NCI-H128 (cell line): ENCODE measurements around the gene MCU.
A peak's percentile ranks its signal among the peaks of the same experiment; 100 is the strongest.
"Not testable (repeated sequence)": the region's sequence is repeated elsewhere in the genome, so short reads cannot be mapped to it uniquely, and the experiment has no call there.

ENCODE experiments used
- DNase-seq: peaks from one replicate; lab custom pipeline; 2025; ENCODE audit not compliant: unreplicated experiment; lab: John Stamatoyannopoulos, UW

Gene MCU, protein sequence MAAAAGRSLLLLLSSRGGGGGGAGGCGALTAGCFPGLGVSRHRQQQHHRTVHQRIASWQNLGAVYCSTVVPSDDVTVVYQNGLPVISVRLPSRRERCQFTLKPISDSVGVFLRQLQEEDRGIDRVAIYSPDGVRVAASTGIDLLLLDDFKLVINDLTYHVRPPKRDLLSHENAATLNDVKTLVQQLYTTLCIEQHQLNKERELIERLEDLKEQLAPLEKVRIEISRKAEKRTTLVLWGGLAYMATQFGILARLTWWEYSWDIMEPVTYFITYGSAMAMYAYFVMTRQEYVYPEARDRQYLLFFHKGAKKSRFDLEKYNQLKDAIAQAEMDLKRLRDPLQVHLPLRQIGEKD

DNA sequence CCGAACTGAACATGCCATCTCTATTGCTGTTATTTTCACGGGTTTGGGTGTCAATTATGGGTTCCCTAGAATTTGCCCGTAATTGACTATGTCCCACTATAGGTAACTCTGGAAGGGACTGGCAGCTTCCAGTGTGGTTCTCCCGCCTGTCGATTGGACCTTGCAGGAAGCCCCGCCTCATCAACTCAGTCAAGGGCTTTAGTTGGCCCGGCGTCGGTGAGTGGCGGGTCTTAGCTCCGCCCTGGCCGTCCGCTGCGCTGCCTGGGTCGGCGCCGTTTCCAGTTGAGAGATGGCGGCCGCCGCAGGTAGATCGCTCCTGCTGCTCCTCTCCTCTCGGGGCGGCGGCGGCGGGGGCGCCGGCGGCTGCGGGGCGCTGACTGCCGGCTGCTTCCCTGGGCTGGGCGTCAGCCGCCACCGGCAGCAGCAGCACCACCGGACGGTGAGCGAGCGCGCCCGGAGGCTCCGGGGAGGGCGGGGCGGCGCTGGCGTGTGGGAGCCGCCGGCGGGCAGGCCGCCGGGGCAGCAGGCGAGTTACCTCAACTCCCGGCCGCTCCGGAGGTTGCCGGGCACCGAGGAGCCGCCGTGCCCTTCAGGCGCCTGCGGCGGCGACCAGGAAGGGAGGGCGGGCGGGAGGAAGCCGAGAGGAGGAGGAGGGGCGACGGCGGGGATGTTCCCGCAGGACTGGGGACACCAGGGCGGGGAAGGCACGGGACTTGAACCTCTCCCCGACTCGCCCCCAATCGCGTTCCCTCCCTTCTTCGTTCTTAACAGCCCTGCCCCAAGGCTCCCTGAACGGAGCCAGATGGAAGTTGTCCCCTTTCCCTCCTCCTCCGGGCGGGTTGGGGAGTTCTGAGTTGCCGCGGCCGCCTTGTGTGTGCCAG is at the start of gene MCU:
Gene MCU, plus strand, starts transcription at position 281 of the 881 bp plus-strand sequence. Its CDS starts 9 bp downstream, at position 290.
- peak; percentile 69 for DNase-seq

DNA sequence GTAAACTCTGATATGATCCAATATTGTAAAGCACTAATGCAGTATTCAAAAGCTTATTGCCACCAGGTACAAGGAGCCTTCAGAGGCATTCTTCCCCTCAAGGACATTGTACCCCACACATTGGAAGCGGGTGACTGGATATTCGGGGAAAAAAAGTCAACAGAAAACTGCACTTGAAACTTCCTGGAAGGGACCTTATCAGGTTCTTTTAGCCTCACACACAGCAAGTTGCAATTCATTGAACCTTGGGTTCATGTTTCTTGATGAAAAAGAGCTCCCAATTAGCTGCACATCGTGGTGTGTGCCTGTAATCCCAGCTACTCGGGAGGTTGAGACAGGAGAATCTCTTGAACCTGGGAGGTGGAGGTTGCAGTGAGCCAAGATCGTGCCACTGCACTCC is 49.6 kb upstream of the MCU start:
- no peak for DNase-seq

DNA sequence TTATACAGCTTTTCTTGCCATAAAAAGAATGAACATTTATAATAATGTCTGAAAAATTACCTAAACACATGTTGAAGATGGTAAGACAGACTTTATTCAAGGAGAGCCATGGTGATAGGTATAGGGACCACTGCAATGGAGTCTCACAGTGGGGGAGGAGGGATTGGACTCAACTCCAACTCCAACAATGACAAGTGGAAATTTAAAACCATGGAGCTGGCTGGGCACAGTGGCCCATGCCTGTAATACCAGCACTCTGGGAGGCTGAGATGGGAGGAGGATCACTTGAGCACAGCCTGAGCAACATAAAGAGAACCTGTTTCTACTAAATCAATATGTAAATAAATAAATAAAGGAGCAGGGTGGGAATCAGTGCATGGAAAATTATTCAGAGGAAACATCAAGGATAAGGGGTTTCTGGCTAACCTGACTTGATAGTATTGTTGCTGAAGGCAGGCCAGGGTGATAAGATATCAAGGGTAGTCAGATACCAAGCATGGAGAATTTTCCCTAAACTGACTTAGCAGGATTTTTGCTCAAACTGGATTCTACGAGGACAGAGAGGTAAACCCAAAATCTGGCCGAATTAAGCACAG is 46.6 kb upstream of the MCU start:
- no peak for DNase-seq

DNA sequence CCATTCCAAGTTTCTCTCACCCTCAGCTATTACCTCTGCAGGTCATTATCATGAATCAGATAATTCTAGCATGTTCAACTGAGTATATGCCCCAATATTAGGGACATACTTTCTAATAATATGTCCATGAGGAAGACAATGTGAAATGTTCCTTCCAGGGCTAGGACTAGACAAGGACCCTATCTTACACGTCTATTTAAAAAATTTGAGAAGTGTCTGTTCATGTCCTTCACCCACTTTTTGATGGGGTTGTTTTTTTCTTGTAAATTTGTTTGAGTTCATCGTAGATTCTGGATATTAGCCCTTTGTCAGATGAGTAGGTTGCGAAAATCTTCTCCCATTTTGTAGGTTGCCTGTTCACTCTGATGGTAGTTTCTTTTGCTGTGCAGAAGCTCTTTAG is 45.0 kb upstream of the MCU start:
- not testable (repeated sequence) for DNase-seq

DNA sequence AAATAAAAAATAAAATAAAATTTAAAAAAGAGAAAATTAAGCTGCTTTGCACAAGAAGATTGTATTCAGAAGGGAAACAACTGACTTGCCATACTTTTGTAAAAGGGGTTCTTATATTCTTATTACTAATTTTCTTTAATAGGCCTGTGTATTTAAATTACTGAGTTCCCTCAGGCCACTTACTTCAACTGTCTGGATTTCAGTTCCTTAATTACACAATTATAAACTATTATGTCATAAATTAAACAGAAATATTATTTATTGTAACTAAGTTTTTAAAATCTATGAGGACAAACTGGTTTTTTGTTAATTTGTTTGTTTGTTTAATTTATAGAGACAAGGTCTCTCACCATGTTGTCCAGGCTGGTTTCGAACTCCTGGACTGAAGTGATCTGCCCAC is 43.6 kb upstream of the MCU start:
- no peak for DNase-seq

DNA sequence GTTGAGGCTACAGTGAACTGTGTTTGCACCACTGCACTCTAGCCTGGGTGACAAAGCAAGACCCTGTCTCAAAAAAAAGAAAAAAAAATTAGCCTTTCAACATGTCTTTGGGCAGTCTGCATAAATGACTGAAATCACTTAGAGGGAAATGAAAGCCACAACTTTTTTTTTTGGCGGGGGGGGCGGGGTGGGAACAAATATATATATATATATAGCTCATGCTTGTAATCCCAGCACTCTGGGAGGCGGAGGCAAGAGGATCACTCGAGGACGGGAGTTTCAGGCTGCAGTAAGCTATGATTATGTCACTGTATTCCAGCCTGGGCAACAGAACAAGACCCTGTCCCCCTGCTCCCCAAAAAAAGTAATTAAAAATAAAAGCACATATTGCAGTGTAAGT is 42.7 kb upstream of the MCU start:
- DNase-seq, result no peak

DNA sequence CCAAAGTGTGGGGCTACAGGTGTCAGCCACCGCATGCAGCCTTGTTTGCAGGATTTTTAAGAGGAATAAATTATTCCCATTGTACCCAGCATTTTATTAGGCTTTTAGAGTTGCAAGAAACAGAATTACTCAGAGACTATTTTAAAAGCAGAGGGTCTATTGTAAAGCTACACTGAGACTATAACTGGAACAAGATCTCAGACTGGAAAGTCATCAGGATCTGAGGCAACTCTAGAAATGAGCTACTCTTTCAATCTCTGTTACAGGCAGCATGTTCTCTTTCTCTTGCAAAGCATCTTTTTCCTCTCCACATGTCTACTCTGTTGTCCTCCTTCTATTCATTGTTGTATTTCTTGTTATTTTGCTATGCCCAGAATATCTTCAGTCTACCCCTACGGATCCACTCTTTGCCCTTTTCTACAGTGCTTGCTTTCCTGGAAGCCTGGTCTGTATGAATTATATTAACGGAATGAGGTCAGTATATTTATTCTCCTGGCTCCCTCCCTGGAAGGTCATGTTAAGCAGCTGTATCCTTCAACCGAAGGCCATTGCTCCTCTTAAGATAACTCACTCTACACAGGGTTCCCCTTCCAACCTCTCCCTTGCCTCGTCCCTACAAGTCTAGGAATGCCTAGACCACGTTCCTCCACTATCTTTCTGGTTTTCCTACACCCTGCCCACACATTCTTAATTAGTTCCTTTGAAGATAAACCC is 38.4 kb upstream of the MCU start:
- DNase-seq, result no peak

DNA sequence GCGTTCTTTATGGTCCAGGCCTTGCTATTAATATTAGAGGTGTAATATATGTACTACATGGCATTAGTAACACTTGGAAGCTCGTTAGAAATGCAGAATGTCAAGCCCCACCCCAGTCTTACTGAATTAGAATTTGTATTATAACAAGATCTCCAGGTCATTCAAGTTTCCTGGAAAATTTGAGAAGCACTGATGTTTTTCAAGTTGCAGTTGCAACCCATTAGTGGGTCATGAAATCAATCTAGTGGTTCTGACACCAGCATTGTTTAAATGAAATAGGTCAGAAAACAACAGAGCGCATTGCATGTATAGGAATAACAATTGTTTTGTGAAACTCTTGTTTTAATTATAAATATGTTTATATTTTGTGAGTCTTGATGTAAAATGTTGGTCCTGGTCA is 37.2 kb upstream of the MCU start:
- DNase-seq, result no peak

DNA sequence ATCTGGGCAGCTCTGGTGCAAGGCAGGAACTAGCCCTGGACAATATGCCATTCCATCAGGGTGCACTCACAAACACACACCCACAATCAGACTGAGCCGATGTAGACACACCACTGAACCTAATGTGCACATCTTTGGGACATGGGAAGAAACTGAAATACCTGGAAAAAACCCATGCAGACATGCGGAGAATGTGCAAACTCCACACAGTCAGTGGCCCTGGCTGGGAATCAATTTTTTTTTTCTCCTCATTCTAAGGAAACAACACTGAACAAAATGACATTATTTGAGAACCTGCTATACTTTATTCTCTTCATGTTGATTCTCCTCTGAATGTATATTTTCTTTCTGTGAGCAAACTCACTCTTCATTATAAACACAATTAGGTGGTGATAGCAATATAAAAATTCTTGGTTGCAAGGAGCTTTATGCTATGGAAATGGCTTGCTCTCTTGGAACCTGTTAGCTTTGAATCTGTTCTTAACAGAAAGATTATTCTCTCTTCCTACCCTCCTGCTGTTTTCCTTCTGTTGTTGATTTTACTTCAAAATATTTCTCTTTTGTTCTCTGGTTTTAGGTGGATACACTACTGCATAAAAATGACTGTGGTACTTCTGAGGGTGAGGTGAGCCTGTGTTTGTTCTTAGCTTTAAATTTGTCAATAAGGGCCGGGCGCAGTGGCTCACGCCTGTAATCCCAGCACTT is 33.1 kb upstream of the MCU start:
- DNase-seq, result no peak

DNA sequence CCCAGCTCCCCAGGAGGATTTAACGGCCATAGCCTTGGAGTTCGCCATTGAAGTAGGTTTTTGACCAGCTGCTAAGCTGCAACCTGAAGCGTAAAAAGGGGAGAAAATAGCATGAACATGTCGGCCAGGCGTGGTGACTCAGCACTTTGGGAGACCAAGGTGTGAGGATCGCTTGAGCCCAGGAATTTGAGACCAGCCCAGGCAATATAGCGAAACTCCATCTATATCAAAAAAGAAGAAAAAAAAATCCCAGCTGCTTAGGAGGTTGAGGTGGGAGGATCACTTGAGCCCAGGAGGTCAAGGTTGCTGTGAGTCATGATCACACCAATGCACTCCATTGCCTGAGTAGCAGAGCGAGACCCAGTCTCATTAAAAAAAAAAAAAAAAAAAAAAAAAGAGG is 32.2 kb upstream of the MCU start:
- DNase-seq, result no peak

DNA sequence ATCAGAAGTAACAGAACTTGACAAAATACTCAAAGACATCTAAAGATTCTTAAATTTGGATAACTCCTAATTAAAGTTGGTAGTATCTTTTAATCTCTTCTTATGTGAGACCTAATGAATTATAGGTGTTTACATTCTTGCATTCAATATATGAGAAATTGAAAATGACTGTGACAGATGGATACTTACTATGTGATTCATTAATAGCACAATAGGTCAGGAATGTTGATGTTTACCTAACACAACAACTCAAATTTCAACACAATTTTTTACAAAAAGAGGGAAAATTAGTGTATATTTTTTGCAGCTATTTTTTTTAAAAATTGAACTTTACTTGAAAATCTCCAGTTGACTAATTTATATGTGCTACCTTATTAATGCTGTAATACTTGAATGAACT is 31.7 kb upstream of the MCU start:
- no peak for DNase-seq

DNA sequence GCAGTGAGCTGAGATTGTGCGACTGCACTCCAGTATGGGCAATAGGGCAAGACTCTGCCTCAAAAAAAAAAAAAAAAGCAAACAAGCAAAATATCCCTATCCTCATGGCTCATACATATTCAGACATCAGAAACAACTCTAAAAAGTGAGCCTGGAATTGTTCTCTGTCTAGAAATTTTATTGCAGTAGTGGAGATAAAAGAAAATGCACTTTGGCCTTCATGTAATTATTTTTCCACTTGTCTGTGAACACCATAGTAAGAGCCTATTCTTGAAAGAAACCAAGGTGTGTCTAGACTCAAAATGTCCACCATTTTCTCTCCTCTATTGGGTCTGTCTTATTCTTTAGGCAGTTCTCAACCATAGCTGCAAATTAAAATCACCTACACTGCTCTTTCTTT is 30.5 kb upstream of the MCU start:
- no peak for DNase-seq

DNA sequence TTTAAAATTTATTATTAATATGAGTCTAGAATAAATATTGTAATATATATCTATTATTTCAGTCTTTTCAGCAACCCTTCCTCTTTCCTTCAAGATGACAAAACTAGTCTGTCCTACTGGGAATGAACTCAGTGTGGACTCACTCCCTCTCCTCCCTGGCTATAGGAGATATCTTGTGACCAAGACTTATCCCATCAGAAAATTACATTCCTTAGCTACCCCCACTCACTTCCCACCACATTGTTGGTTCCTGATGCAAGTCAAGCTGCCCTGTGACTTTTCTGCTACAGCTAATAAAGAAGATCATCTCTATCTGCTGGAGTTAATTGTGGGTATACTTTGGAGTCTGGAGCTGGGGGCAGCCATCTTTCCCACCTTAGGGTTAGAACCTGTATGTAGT is 28.0 kb upstream of the MCU start:
- no peak for DNase-seq

DNA sequence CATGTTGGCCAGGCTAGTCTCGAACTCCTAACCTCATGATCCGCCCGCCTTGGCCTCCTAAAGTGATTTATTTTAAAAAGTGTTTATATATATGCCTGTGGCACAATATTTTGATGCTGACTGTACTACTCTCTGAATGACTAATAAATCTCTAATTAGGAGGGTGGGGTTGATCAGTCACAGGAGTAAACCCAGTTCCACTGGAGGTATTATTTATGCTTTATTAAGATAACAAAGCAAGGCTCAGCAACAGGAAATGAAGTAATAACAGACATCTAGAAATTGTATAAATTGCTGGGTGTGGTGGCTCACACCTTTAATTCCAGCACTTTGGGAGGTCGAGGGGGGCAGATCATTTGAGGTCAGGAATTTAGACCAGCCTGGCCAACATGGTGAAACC is 26.0 kb upstream of the MCU start:
- no peak for DNase-seq

DNA sequence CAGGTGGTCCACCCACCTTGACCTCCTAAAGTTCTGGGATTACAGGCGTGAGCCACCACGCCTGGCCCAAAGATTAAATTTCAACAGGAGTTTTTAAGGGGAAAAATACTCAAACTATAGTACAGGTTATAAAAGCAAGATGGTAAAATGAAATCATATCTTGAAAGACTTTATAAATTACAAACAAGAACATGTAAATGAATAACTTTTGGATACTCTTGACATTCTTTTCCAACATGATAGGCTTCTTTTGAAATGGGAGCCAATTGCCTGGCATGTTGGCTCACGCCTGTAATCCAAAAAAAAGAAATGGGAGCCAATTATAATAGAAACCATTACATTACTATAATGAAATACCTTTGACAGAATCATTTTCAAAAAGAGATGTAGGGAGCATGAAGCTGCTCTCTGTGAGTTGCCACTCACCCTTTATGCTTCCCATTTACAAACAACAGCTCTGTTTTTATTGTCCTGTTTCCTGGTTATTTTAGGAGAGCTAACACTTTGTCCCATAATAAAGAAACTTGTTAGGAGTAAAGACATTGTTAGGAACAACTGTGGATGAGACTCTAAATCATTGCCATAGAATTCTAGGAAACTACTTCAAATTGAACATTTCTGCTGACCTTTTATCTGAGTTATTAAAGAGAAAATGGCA is 24.6 kb upstream of the MCU start:
- no peak for DNase-seq

DNA sequence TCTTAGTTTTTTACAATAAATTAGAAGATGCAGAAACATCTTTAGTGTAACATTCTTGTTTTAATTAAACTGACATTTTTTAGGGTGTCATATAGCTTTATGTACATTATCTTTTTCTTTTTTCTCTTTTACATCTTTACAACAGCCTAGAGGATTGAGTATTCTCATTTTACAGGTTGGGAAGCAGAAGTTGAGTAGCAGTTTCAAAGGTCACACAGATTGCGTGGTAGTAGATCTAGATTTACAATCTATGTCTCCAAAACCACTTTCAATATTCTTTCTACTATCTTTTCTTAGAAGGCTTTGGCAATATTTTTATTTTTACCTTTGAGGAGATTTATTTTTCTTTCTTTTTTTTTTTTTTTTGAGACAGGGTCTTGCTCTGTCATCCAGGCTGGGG is 18.7 kb upstream of the MCU start:
- no peak for DNase-seq

DNA sequence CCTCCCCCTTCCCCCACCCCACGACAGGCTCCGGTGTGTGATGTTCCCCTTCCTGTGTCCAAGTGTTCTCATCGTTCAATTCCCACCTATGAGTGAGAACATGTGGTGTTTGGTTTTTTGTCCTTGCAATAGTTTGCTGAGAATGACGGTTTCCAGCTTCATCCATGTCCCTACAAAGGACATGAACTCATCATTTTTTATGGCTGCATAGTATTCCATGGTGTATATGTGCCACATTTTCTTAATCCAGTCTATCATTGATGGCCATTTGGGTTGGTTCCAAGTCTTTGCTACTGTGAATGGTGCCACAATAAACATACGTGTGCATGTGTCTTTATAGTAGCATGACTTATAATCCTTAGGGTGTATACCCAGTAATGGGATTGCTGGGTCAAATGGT is 17.8 kb upstream of the MCU start:
- not testable (repeated sequence) for DNase-seq

DNA sequence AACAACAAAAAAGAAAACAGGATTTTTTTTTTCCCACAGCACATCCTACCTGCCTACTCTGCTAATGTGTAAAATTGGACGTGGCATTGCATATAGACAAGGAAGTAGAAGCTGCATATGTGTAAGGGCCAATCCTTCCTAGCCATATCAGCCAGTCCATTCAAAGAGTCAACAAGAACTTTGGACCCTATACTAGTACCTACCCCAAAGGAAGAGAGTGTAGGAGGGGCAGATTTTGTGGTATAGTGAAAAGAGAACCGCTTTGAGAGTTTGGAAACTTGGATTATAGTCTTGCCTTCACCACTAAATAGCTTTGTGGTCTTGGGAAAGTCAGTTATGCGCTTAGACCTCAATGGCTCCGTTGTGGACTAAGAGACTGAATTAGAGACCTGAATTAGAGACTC is 12.1 kb upstream of the MCU start:
- DNase-seq, result no peak

DNA sequence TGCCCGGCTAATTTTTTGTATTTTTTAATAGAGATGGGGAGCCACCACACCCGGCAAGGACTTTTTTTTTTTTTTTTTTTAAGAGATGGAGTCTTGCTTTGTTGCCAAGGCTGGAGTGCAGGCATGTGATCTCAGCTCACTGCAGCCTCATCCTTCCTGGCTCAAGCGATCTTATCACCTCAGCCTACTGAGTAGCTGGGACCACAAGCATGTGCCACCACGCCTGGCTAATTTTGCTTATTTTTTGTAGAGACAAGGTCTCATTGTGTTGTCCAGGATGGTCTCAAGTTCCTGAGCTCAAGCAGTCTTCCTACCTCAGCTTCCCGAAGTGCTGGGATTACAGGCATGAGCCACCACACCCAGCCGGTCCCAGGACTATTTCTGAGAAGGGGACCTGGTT is 9.3 kb upstream of the MCU start:
- DNase-seq, result no peak

DNA sequence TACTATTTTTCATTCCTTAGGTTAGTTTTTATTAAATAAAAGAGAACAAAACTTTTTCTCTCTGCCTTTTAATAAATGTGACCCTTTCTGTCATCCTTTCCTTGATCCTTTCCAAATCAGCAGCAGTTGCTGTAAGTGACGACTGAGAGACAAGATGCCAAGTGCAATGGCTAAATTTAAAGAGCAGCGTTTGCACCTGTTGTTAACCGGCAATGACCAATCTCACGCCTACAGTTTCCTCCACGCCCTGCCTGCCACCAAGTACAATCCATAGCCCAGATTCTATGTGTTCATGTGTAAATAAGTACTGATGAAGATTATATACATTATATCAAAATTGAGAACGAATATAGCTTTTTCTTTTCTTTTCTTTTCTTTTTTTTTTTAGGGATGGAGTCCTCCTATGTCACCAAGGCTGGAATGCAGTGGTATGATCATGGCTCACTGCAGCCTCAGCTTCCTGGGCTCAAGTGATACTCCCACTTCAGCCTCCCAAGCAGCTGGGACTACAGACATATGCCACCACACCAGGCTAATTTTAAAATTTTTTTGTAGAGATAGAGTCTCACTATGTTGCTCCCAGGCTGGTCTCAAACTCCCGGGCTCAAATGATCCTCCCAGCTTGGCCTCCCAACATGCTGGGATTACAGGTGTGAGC is 6.5 kb upstream of the MCU start:
- DNase-seq, result no peak
